Upper lobe of left lung (tissue), 6 donors: Measurements from ENCODE around the gene GLIS1. TPM values are rescaled to one million over a fixed set of nuclear protein-coding genes. Genes with fewer than 3 reads are reported as not detected.

ENCODE experiments used
- ATAC-seq, 2 donors: fragments of 200-7000 bp; cut with Tn5 transposase; one replicate each; pipeline ENCODE4 v1.9.1; 2022; ENCODE audit warnings: mild to moderate bottlenecking in 2 of 2, moderate library complexity in 2 of 2; ENCODE audit not compliant: low FRiP score in 2 of 2
- DNase-seq, 2 donors: peaks; one replicate each; pipeline ENCODE4 v3.0.0-alpha.2; 2019 to 2020
- H3K27ac ChIP-seq, 4 donors: fragments of 200-600 bp; sonication (generic); one replicate each; pipeline ENCODE4 v1.5.1; 2016 to 2019
- H3K27me3 ChIP-seq, 4 donors: fragments of 200-600 bp; sonication (generic); one replicate each; pipeline ENCODE4 v1.5.1; 2017 to 2019
- H3K36me3 ChIP-seq, 4 donors: fragments of 200-600 bp; sonication (generic); one replicate each; pipeline ENCODE4 v1.5.1; 2016 to 2019
- H3K4me1 ChIP-seq, 4 donors: fragments of 200-600 bp; sonication (generic); one replicate each; pipeline ENCODE4 v1.5.1; 2018 to 2019
- H3K4me3 ChIP-seq, 4 donors: fragments of 200-600 bp; sonication (generic); one replicate each; pipeline ENCODE4 v1.5.1; 2017 to 2019; ENCODE audit warnings: mild to moderate bottlenecking in 2 of 4, moderate library complexity in 1 of 4
- H3K9me3 ChIP-seq, 4 donors: fragments of 200-600 bp; sonication (generic); one replicate each; pipeline ENCODE4 v1.5.1; 2018 to 2019
- EP300 ChIP-seq, 4 donors: sonication (generic); formaldehyde crosslinking; IDR thresholded peaks; one replicate each; pipeline ENCODE4 v1.5.1; 2017; ENCODE audit warnings: antibody characterized with exemption in 4 of 4, control low read depth in 2 of 4
- POLR2A ChIP-seq, 4 donors: fragments of 450-650 bp; IDR thresholded peaks; one replicate each; pipeline ENCODE4 v1.5.1; 2016 to 2017; ENCODE audit warnings: antibody characterized with exemption in 4 of 4, mild to moderate bottlenecking in 2 of 4
- POLR2AphosphoS5 ChIP-seq, 2 donors: sonication (generic); formaldehyde crosslinking; IDR thresholded peaks; one replicate each; pipeline ENCODE4 v1.5.1; 2017; ENCODE audit warnings: antibody characterized with exemption in 2 of 2
- WGBS, 2 donors: methylation state at CpG; one replicate each; pipeline ENCODE4 v1.1.5; 2017 to 2018; 5-methylcytosine and 5-hydroxymethylcytosine counted together
- total RNA-seq, 6 donors: library from RNA; depleted of rRNA in 4 of 6; stranded (reverse); fragments of >200 nt in 4 of 6; gene quantifications; one replicate each; pipeline versions ENCODE4 v1.1.0 to v1.2.1, GENCODE V29; 2016 to 2021
- TF ChIP-seq, protein P1 (sequence below), 6 experiments: fragments of 450-650 bp in 4 of 6; fragments of 200-600 bp in 2 of 6; sonication (generic) in 2 of 6; IDR thresholded peaks; one replicate each; pipeline ENCODE4 v1.5.1; 2016 to 2019; ENCODE audit warnings: antibody characterized with exemption in 6 of 6
- donor health status: DM: no; HTN: no; CAD: no; lungs with moderate emphysema.
- donor health status: DM: no; HTN: yes; CAD: no; lungs with severe emphysema.

GLIS1 gene
- total RNA-seq, result 1 to 10 TPM in 1 of 6 donors, under 1 TPM in 1, not detected in 4; 0.26 to 1.0 TPM

DNA sequence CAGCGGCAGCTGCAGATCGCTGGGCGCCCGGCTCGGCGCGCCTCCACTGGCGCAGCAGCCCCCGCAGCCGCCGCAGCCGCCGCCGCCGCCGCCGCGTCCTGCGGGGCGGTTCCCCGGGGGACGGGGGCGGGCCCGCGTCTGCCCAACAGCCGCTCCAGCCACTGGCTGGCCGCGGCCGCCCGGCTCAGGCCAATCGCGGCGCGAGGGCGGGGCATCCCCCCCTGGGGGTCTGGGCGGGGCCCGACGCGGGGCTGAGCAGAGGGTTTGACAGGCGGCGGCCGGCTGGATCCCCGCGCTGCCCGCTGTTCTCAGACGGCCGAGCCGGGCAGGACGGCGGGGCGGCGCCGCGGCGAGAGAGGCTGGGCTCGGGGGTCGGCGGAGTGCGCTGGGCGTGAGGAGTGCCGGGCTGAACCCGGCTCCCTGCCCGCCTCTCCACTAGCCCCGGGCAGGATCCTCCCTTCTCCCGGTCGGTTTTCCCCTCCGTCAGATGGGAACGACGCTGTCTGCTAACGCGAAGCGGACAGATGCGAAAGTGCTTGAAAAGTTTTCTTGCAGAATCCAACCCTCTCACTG, at the start of gene GLIS1:
TSS of gene GLIS1 (minus strand) at position 56 of the 573 bp plus-strand sequence. CDS start 1,100 bp downstream, outside the sequence.
- Histone ChIP-seq H3K4me1 (peaks cover 13 to 25% (median 22%) of the 10 kb centered on the region in 4 donors), H3K9me3 (no peaks in the 10 kb centered on the region), H3K4me3 (peak within 1 kb of the TSS; percentile 22 to 69 (median 58)), H3K27me3 (peaks cover 0 to 31% (median 20%) of the 10 kb centered on the region in 4 donors), H3K27ac (no peak within 1 kb of the TSS), H3K36me3 (no peaks in the 10 kb centered on the region)
- DNase-seq (peak; percentile 63 to 97), ATAC-seq (peak; percentile 86 to 98)
- TF ChIP-seq, protein P1, sequence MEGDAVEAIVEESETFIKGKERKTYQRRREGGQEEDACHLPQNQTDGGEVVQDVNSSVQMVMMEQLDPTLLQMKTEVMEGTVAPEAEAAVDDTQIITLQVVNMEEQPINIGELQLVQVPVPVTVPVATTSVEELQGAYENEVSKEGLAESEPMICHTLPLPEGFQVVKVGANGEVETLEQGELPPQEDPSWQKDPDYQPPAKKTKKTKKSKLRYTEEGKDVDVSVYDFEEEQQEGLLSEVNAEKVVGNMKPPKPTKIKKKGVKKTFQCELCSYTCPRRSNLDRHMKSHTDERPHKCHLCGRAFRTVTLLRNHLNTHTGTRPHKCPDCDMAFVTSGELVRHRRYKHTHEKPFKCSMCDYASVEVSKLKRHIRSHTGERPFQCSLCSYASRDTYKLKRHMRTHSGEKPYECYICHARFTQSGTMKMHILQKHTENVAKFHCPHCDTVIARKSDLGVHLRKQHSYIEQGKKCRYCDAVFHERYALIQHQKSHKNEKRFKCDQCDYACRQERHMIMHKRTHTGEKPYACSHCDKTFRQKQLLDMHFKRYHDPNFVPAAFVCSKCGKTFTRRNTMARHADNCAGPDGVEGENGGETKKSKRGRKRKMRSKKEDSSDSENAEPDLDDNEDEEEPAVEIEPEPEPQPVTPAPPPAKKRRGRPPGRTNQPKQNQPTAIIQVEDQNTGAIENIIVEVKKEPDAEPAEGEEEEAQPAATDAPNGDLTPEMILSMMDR (IDR thresholded peaks at IDR 0.05), result no peak
- no peak for TF ChIP-seq POLR2AphosphoS5 (IDR thresholded peaks at IDR 0.05)
- 2 to 5% methylated on average over 8 to 17 of the region's 73 CpGs for WGBS, 2 donors

DNA sequence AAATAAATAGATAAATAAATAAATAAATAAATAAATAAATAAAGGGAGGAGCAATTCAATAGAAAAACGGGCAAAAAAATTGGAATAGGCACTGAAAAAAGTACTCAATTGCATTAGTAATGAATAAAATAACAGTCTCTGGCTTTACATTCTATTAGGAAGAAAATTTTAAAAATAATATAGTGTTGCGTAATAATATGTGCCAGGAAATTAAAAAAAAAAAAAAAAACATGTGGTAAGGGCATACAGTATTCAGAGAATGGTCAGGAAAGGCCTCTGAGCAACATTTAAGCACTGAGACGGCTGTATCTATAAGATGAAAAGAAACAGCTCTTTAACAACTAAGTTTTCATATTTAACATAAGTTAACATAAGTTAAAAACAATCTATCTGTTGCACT, 48.7 kb upstream of the GLIS1 start:
- ATAC-seq (no peak), DNase-seq (no peak)
- Histone ChIP-seq H3K4me1 (no peaks in the 10 kb centered on the region), H3K9me3 (no peaks in the 10 kb centered on the region), H3K27me3 (no peaks in the 10 kb centered on the region), H3K4me3 (no peak overlapping the region), H3K27ac (no peak overlapping the region), H3K36me3 (peaks cover 7 to 33% (median 20%) of the 10 kb centered on the region in 4 donors)
- no peak for TF ChIP-seq POLR2A (IDR thresholded peaks at IDR 0.05)
- no peak for TF ChIP-seq EP300 (IDR thresholded peaks at IDR 0.05)
- TF ChIP-seq, protein P1 (IDR thresholded peaks at IDR 0.05), result no peak
- no peak for TF ChIP-seq POLR2AphosphoS5 (IDR thresholded peaks at IDR 0.05)
- WGBS, 2 donors, result 97 to 98% methylated on average over 3 of the region's 3 CpGs

DNA sequence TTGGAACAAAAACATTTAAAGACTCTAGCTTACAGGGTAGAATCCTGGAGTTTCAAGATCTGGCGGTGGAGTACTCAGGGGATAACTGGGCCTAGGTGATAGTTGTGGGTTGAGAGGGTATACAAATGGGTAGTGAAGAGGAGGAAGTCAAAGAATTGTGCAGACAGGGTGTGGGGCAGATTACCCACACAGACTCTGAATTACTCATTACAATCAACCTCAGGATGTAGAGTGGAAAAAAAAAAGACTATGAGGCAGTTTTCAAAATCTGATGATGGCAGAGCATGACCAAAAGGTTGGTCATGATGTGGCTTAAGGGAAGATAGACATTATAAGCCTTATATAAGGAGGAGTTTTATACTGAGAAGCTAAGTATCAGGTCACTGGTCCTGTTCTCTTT, 44.1 kb upstream of the GLIS1 start:
- H3K4me3 ChIP-seq, result no peak overlapping the region
- no peak overlapping the region for H3K27ac ChIP-seq
- peaks cover 0 to 35% (median 16%) of the 10 kb centered on the region in 4 donors for H3K36me3 ChIP-seq
- DNase-seq (no peak), ATAC-seq (no peak)
- WGBS, 2 donors, result 94 to 96% methylated on average over 1 of the region's 1 CpG
- no peaks in the 10 kb centered on the region for H3K27me3 ChIP-seq
- TF ChIP-seq, protein P1 (IDR thresholded peaks at IDR 0.05), result no peak
- TF ChIP-seq POLR2A (IDR thresholded peaks at IDR 0.05) (no peak), EP300 (IDR thresholded peaks at IDR 0.05) (no peak), POLR2AphosphoS5 (IDR thresholded peaks at IDR 0.05) (no peak)
- H3K9me3 ChIP-seq, result no peaks in the 10 kb centered on the region
- no peaks in the 10 kb centered on the region for H3K4me1 ChIP-seq

DNA sequence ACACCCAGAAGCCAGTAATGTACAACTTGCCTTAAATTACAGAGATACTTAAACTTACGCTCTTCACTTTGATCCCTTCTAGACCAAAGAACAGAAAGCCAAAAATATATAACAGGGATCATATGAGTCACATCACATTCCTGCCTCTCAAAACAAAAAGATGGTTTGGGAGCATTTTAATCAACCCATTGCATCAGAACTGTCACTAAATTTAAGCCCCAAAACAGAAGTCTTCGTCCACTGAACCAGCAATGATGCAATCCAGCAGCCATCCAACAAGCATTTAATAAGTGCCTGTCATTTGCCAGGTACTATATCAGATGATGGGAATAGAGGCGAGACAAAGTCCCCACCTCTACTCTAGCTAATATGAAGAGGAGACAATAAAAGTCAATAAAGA, 42.7 kb upstream of the GLIS1 start:
- 87% methylated on average over 3 of the region's 3 CpGs for WGBS, 2 donors
- no peak for TF ChIP-seq EP300 (IDR thresholded peaks at IDR 0.05)
- Histone ChIP-seq H3K27me3 (no peaks in the 10 kb centered on the region), H3K9me3 (no peaks in the 10 kb centered on the region), H3K27ac (no peak overlapping the region), H3K4me1 (no peaks in the 10 kb centered on the region), H3K36me3 (peaks cover 0 to 35% (median 16%) of the 10 kb centered on the region in 4 donors), H3K4me3 (no peak overlapping the region)
- no peak for DNase-seq
- no peak for ATAC-seq

DNA sequence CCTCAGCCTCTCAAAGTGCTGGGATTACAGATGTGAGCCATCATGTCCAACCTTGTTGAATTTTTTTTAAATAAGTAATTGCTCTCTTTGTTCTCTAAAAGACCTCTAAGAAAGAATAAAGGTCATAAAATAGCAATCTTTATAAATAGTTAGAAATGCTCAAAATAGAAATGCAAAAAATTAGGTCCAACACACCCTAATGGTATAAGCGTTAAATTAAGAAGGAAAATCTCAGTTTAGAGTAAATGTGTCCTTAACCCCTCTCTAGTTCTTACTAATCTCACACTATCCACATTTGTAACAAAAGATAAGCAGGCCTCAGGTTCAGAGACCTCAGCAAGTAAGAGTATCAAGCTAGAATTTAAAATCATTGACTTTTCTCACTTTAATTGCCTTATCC, 38.3 kb upstream of the GLIS1 start:
- DNase-seq, result no peak
- no peak overlapping the region for H3K27ac ChIP-seq
- H3K36me3 ChIP-seq, result peaks cover 0 to 16% (median under 1%) of the 10 kb centered on the region in 4 donors
- no peaks in the 10 kb centered on the region for H3K4me1 ChIP-seq
- H3K27me3 ChIP-seq, result no peaks in the 10 kb centered on the region
- WGBS, 2 donors, result 98 to 100% methylated on average over 1 of the region's 1 CpG
- no peak for ATAC-seq
- no peak overlapping the region for H3K4me3 ChIP-seq
- no peaks in the 10 kb centered on the region for H3K9me3 ChIP-seq
- TF ChIP-seq EP300 (IDR thresholded peaks at IDR 0.05), result no peak
- TF ChIP-seq POLR2AphosphoS5 (IDR thresholded peaks at IDR 0.05), result no peak

DNA sequence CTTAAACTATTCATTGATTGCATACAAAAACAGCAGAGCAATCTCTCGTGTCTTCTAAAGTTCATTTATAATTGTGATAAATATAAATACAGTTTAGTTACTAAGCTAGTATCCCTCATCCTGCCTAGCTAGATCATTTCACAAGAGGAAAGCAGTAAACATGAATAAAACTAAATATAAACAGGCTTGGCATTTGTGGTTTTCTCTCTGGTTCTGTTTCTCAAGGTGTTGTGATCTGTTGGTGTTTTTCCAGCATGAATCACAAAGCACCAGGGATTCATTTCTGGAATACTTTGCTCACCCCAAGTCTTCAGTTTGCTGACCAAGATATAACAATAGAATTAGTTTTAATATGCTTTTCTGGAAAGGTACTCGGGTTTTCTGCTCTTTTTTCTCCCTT, 32.7 kb upstream of the GLIS1 start:
- ATAC-seq, result no peak
- no peak overlapping the region for H3K27ac ChIP-seq

More for the DNA sequence above, 32.7 kb upstream of the GLIS1 start:
- no peaks in the 10 kb centered on the region for H3K27me3 ChIP-seq
- no peak for TF ChIP-seq POLR2AphosphoS5 (IDR thresholded peaks at IDR 0.05)
- no peak for TF ChIP-seq EP300 (IDR thresholded peaks at IDR 0.05)
- TF ChIP-seq, protein P1 (IDR thresholded peaks at IDR 0.05), result no peak
- no peak for TF ChIP-seq POLR2A (IDR thresholded peaks at IDR 0.05)
- peaks cover 0 to 23% (median 7%) of the 10 kb centered on the region in 4 donors for H3K36me3 ChIP-seq
- H3K9me3 ChIP-seq, result no peaks in the 10 kb centered on the region
- WGBS, 2 donors, result 86 to 99% methylated on average over 2 of the region's 2 CpGs
- H3K4me3 ChIP-seq, result no peak overlapping the region
- DNase-seq, result no peak
- H3K4me1 ChIP-seq, result no peaks in the 10 kb centered on the region
